CD4-positive, alpha-beta memory T cell (primary cell): ENCODE results near the gene AIG1. TPM values are rescaled to one million over a fixed set of nuclear protein-coding genes. Genes with fewer than 3 reads are reported as not detected.

Experiments
- CTCF ChIA-PET: fragments of 350-600 bp; sonication (Branson Sonifier 250); formaldehyde crosslinking; loops from one replicate; lab custom pipeline; 2021; ENCODE audit warnings: inconsistent platforms; ENCODE audit not compliant: partially characterized antibody; lab: Charles Lee
- POLR2A ChIA-PET: fragments of 350-600 bp; sonication (Branson Sonifier 250); formaldehyde crosslinking; loops from one replicate; lab custom pipeline; 2021; ENCODE audit not compliant: partially characterized antibody; lab: Charles Lee
- DNase-seq, 5 donors: peaks; one replicate each; pipeline versions ENCODE4 v3.0.0 to v3.0.0-alpha.2; 2020 to 2022; ENCODE audit warnings: mixed read lengths in 1 of 5
- H3K27ac ChIP-seq: one replicate; pipeline ENCODE4 v1.7.0; 2013; ENCODE audit warnings: low read depth, low read length
- H3K27me3 ChIP-seq: 2 replicates; pipeline ENCODE4 v1.7.0; 2013; ENCODE audit warnings: mild to moderate bottlenecking, low read length, moderate library complexity; ENCODE audit not compliant: insufficient read depth
- H3K36me3 ChIP-seq: 2 replicates; pipeline ENCODE4 v1.7.0; 2013; ENCODE audit warnings: mild to moderate bottlenecking, low read length, moderate library complexity; ENCODE audit not compliant: insufficient read depth
- H3K4me1 ChIP-seq: 2 replicates; pipeline ENCODE4 v1.7.0; 2013; ENCODE audit warnings: mild to moderate bottlenecking, low read length, moderate library complexity; ENCODE audit not compliant: insufficient read depth
- H3K4me3 ChIP-seq, 2 donors: one replicate each; pipeline ENCODE4 v1.7.0; 2013; ENCODE audit warnings: low read length in 2 of 2, mild to moderate bottlenecking in 1 of 2
- H3K9me3 ChIP-seq, 2 donors: one replicate each; pipeline ENCODE4 v1.7.0; 2013; ENCODE audit warnings: low read length in 2 of 2, control low read depth in 1 of 2; ENCODE audit not compliant: control insufficient read depth in 1 of 2
- H3K27ac Mint-ChIP-seq, 7 donors: one replicate each; pipeline ENCODE4 v1.8.0; 2020 to 2021; ENCODE audit warnings: mixed read lengths in 7 of 7, mild to moderate bottlenecking in 6 of 7, inconsistent platforms in 3 of 7, moderate library complexity in 3 of 7
- H3K27me3 Mint-ChIP-seq, 2 donors: one replicate each; pipeline ENCODE4 v1.8.0; 2020 to 2021; ENCODE audit warnings: mixed read lengths in 2 of 2
- H3K36me3 Mint-ChIP-seq, 2 donors: one replicate each; pipeline ENCODE4 v1.8.0; 2020 to 2021; ENCODE audit warnings: mixed read lengths in 2 of 2, inconsistent platforms in 1 of 2, mild to moderate bottlenecking in 1 of 2
- H3K4me1 Mint-ChIP-seq, 4 donors: one replicate each; pipeline ENCODE4 v1.8.0; 2020 to 2021; ENCODE audit warnings: mixed read lengths in 4 of 4, mild to moderate bottlenecking in 1 of 4
- H3K4me3 Mint-ChIP-seq, 8 donors: one replicate each; pipeline ENCODE4 v1.8.0; 2020 to 2021; ENCODE audit warnings: mixed read lengths in 8 of 8, mild to moderate bottlenecking in 7 of 8, moderate library complexity in 6 of 8, inconsistent platforms in 3 of 8
- H3K9me3 Mint-ChIP-seq, 8 donors: one replicate each; pipeline ENCODE4 v1.8.0; 2020 to 2021; ENCODE audit warnings: mixed read lengths in 8 of 8, mild to moderate bottlenecking in 5 of 8, inconsistent platforms in 3 of 8, moderate library complexity in 1 of 8
- intact Hi-C: fragments of 100-400 bp; cut with micrococcal nuclease; formaldehyde crosslinking; loops from one replicate; pipeline ENCODE4 v1.15.1; 2023
- polyA plus RNA-seq, 2 donors: library from polyadenylated mRNA; unstranded; fragments of 300-500 nt; fragmentation: Illumina TruSeq; gene quantifications; one replicate each; pipeline ENCODE4 v1.2.3, GENCODE V29; 2021
- total RNA-seq, 2 experiments: library from RNA; stranded (reverse); gene quantifications; one replicate each; pipeline ENCODE4 v1.2.3, GENCODE V29; 2021

The AIG1 gene
- total and polyA plus RNA-seq, 4 experiments from 2014 or later, result 9.6 to 21.5 (median 15.3) TPM

DNA sequence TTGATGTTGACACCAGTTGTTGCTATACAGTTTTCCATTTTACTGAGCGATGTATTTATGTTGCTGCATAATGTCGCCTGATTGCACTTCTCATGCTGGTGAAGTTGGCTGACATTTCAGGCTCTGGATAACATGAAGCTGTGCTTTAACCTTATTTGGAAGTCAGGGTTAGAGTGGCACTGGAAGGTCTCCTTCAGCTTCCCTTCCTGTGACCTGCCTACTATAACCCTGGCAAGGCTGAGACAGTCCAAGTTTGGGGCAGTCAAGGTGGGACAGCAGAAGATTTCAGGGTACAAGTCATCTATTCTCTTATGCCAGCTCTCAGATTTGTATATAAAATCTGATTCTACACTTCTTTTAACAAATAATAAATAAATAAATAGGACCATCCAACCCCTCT lies 127.6 kb downstream of the AIG1 start:
- no peaks in the 10 kb centered on the region for H3K4me1 Mint-ChIP-seq

DNA sequence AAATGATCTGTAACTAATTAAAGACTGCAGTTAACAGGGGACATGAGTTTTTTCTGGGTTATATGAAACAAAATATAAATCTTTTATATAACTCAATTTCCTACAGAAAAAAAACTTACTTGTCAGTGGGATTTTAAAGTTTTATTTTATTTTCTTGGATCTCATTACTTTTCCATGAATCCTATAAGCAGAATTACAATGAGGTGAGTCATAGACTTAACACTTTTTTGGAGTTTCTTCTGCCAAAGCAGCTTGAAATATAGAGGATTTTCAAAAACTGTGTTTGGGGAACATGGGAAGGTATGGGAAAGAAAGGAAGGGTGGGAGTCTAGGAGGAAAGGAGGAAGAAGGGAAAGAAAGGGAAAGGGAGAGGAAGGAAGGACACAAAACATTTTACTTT lies 130.7 kb downstream of the AIG1 start:
- Histone ChIP-seq H3K27ac (no peak overlapping the region), H3K4me3 (no peak overlapping the region), H3K36me3 (no peaks in the 10 kb centered on the region), H3K27me3 (no peaks in the 10 kb centered on the region), H3K9me3 (no peaks in the 10 kb centered on the region), H3K4me1 (no peaks in the 10 kb centered on the region)
- H3K4me3 Mint-ChIP-seq, result no peak overlapping the region
- intact Hi-C loops, result no loop called here
- ChIA-PET POLR2A (no interaction called here), CTCF (no interaction called here)
- H3K27ac Mint-ChIP-seq, result no peak overlapping the region
- peaks cover 2 to 33% of the 10 kb centered on the region in 2 donors for H3K36me3 Mint-ChIP-seq
- H3K4me1 Mint-ChIP-seq, result no peaks in the 10 kb centered on the region
- H3K27me3 Mint-ChIP-seq, result no peaks in the 10 kb centered on the region
- peaks cover 0 to 2% (median 0%) of the 10 kb centered on the region in 8 donors for H3K9me3 Mint-ChIP-seq
- no peak for DNase-seq

More for the DNA sequence above, 127.6 kb downstream of the AIG1 start:
- ChIA-PET POLR2A (no interaction called here), CTCF (interaction anchor here (1.3 kb wide), 1 partner anchor 13 kb away, joined by 3 read pairs; no protein-coding TSS in a partner anchor)
- H3K9me3 ChIP-seq, result no peaks in the 10 kb centered on the region
- peaks cover 6 to 51% of the 10 kb centered on the region in 2 donors for H3K36me3 Mint-ChIP-seq
- H3K4me3 ChIP-seq, result no peak overlapping the region
- no peaks in the 10 kb centered on the region for H3K27me3 Mint-ChIP-seq
- DNase-seq, result no peak
- H3K9me3 Mint-ChIP-seq, result no peaks in the 10 kb centered on the region
- intact Hi-C loops, result no loop called here
- no peak overlapping the region for H3K27ac Mint-ChIP-seq
- no peaks in the 10 kb centered on the region for H3K36me3 ChIP-seq
- no peaks in the 10 kb centered on the region for H3K4me1 ChIP-seq
- no peaks in the 10 kb centered on the region for H3K27me3 ChIP-seq
- no peak overlapping the region for H3K27ac ChIP-seq
- no peak overlapping the region for H3K4me3 Mint-ChIP-seq

DNA sequence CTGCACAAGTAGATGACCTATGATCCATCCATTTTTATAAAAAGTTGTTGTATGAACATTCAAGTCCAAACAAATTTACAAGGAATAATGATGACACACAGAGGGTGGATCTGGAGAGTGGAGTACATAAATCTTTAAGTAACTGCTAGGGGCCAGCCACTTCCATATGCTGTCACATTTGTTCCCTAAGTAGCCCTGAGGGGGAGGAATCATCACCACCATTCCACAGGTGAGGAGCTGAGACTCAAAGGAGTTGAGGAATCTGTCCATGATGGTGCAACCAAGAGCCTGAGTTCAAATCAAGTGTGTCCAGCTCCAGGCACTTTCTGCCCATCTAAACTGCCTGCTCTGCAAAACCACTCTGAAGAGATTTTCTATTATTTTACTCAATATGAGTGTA lies 132.1 kb downstream of the AIG1 start:
- Histone ChIP-seq H3K4me1 (no peaks in the 10 kb centered on the region), H3K9me3 (no peaks in the 10 kb centered on the region), H3K4me3 (no peak overlapping the region), H3K27ac (no peak overlapping the region), H3K36me3 (no peaks in the 10 kb centered on the region), H3K27me3 (no peaks in the 10 kb centered on the region)
- Mint-ChIP-seq H3K9me3 (peaks cover 0 to 2% (median 0%) of the 10 kb centered on the region in 8 donors), H3K4me1 (no peaks in the 10 kb centered on the region), H3K36me3 (peaks cover 2 to 24% of the 10 kb centered on the region in 2 donors), H3K4me3 (no peak overlapping the region), H3K27me3 (no peaks in the 10 kb centered on the region), H3K27ac (no peak overlapping the region)
- intact Hi-C loops, result no loop called here
- no peak for DNase-seq
- POLR2A ChIA-PET, result no interaction called here
- CTCF ChIA-PET, result no interaction called here

DNA sequence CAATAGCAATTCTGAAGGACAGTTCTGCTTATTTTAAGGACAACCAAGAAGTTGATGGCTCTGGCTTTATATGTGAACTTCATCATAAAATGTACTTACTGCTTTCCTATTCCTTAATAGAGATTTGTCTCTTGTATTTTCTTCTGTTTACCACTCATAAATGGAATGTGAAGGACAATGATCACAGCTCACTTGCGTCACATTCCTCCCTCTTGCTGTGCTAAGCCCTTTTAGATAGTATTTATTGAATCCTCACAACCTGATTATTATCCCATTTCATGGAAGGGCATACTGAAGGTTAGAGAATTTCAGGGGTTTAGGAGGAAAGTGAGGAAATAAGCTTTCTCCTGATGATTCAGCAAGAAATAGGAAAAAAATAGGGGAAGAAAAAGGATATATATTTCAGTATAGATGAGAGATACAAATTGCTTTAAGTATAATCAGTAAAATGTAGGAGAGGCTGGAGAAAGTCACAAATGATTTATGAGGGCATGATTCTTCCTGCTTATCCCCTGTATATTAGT lies 132.9 kb downstream of the AIG1 start:
- CTCF ChIA-PET, result interaction anchor here (0.6 kb wide), 1 partner anchor 44 kb away, joined by 3 read pairs; no protein-coding TSS in a partner anchor
- no peaks in the 10 kb centered on the region for H3K4me1 ChIP-seq
- no peaks in the 10 kb centered on the region for H3K27me3 ChIP-seq
- no peaks in the 10 kb centered on the region for H3K27me3 Mint-ChIP-seq
- no peak overlapping the region for H3K4me3 ChIP-seq
- H3K4me3 Mint-ChIP-seq, result no peak overlapping the region
- no peak overlapping the region for H3K27ac Mint-ChIP-seq
- POLR2A ChIA-PET, result no interaction called here
- H3K9me3 ChIP-seq, result no peaks in the 10 kb centered on the region
- H3K27ac ChIP-seq, result no peak overlapping the region
- intact Hi-C loops, result no loop called here
- H3K36me3 Mint-ChIP-seq, result peaks cover 2 to 23% of the 10 kb centered on the region in 2 donors
- no peaks in the 10 kb centered on the region for H3K4me1 Mint-ChIP-seq
- peaks cover 0 to 2% (median 0%) of the 10 kb centered on the region in 8 donors for H3K9me3 Mint-ChIP-seq
- DNase-seq, result no peak
- H3K36me3 ChIP-seq, result no peaks in the 10 kb centered on the region

DNA sequence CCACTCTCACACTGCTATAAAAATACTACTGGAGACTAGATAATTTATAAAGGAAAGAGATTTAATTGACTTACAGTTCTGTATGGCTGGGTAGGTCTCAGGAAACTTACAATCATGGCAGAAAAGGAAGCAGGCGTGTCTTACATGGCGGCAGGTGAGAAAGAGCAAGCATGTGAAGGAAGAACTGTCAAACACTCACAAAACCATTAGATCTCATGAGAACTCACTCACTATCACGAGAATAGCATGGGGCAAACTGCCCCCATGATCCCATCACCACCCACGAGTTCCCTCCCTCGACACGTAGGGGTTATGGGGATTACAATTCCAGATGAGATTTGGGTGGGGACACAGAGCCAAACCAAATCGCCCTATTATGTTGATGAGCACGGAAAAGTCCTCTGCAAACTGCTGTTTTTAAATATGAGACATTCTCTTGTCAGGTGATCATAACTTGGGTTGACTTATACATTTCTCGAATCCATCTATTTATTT lies 133.5 kb downstream of the AIG1 start:
- intact Hi-C loops, result no loop called here
- CTCF ChIA-PET, result no interaction called here
- peaks cover 2 to 24% of the 10 kb centered on the region in 2 donors for H3K36me3 Mint-ChIP-seq

DNA sequence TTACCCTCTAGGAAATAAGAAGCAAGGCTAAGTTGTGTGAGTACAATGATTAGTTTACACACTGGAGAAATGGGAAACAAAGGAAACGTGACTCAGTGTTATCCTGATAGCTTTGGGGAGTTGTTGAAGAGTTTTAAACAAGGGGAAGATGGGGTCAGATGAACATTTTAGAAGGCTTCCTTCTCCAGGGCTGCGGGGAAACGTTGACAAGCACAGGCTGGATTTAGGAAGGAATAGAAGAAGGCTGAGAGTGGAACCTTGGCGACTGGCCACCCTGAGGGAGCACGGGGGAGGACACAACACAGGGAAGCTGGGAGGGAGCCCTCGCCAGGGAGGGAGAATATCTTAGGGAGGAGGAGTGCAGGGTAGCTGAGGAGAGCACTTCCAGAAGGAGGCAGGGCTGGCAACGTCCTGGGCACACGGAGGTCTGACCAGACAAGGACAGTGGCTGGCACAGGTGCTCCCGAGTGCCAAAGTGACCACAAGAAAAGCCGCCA lies 134.7 kb downstream of the AIG1 start:
- Mint-ChIP-seq H3K9me3 (peaks cover 0 to 2% (median 0%) of the 10 kb centered on the region in 8 donors), H3K4me1 (no peaks in the 10 kb centered on the region), H3K36me3 (peaks cover 2 to 24% of the 10 kb centered on the region in 2 donors), H3K4me3 (no peak overlapping the region), H3K27me3 (no peaks in the 10 kb centered on the region), H3K27ac (no peak overlapping the region)
- Histone ChIP-seq H3K27ac (no peak overlapping the region), H3K36me3 (no peaks in the 10 kb centered on the region), H3K4me1 (no peaks in the 10 kb centered on the region), H3K4me3 (no peak overlapping the region), H3K27me3 (no peaks in the 10 kb centered on the region), H3K9me3 (no peaks in the 10 kb centered on the region)
- POLR2A ChIA-PET, result no interaction called here
- intact Hi-C loops, result no loop called here
- CTCF ChIA-PET, result no interaction called here
- DNase-seq, result no peak

More for the DNA sequence above, 133.5 kb downstream of the AIG1 start:
- no peaks in the 10 kb centered on the region for H3K9me3 ChIP-seq
- H3K4me3 ChIP-seq, result no peak overlapping the region
- H3K4me1 ChIP-seq, result no peaks in the 10 kb centered on the region
- no peak for DNase-seq
- Mint-ChIP-seq H3K9me3 (peaks cover 0 to 2% (median 0%) of the 10 kb centered on the region in 8 donors), H3K4me1 (no peaks in the 10 kb centered on the region), H3K27ac (no peak overlapping the region), H3K4me3 (no peak overlapping the region), H3K27me3 (no peaks in the 10 kb centered on the region)
- no peaks in the 10 kb centered on the region for H3K36me3 ChIP-seq
- H3K27me3 ChIP-seq, result no peaks in the 10 kb centered on the region
- H3K27ac ChIP-seq, result no peak overlapping the region
- POLR2A ChIA-PET, result no interaction called here

DNA sequence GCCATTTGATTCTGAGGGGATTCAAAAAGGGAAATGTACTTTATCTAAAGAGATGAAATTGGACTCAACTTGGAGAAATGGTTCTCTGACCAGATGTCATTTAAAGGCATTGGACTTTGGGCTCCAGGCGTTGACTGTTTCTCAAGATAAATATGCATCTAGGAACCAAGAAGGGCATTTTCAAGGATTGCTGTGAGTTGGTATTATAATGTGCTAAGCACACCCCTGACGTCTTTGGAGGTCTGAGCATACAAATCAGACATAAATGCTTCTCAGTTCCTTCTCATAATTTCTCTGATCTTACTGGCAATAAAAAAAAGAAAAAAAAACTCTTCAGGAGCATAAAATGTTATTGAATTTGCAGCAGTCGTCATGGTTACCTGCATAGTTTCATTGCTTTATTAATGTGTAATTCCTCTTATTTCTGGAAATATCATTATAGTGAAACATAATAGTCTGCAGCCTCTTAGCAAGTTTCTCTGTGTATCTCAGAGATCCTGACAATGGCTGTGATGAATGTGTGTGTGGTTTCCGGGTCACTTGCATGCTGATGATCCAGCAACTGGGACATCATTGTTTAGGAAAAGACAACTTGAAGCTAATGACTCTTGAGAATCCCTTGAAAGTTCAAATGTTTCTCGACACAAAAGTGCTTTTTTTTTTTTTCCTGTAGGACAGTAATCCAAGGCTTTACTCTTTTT lies 136.0 kb downstream of the AIG1 start:
- intact Hi-C loops, result no loop called here
- H3K9me3 Mint-ChIP-seq, result peaks cover 0 to 2% (median 0%) of the 10 kb centered on the region in 8 donors
- no peaks in the 10 kb centered on the region for H3K9me3 ChIP-seq
- POLR2A ChIA-PET, result no interaction called here
- no peak overlapping the region for H3K27ac ChIP-seq
- no peak overlapping the region for H3K4me3 ChIP-seq
- peaks cover 2 to 21% of the 10 kb centered on the region in 2 donors for H3K36me3 Mint-ChIP-seq
- no peak for DNase-seq
- H3K27ac Mint-ChIP-seq, result no peak overlapping the region
- H3K4me1 ChIP-seq, result no peaks in the 10 kb centered on the region
- H3K4me1 Mint-ChIP-seq, result no peaks in the 10 kb centered on the region
- CTCF ChIA-PET, result no interaction called here
- no peaks in the 10 kb centered on the region for H3K36me3 ChIP-seq
- no peaks in the 10 kb centered on the region for H3K27me3 Mint-ChIP-seq
- H3K4me3 Mint-ChIP-seq, result no peak overlapping the region
- no peaks in the 10 kb centered on the region for H3K27me3 ChIP-seq
